HL-60/S4 treated with phorbol 12-myristate 13-acetate at 8.2 ng/mL for 4 days and 3 days (cell line): ENCODE results near the gene AHDC1.
"Not testable (repeated sequence)": the region's sequence is repeated elsewhere in the genome, so short reads cannot be mapped to it uniquely, and the experiment has no call there.

ENCODE experiments used
- in situ Hi-C: fragments of 300-500 bp; cut with MboI; formaldehyde crosslinking; loops from 2 replicates; pipeline ENCODE4 v1.15.0; 2022; ENCODE audit warnings: low sequenced_read_pairs

The AHDC1 gene

GRCh38 chr1:27503033-27503432 is 100.9 kb downstream of the AHDC1 start:
- in situ Hi-C loops: no loop called here

GRCh38 chr1:27501159-27501558 is 102.8 kb downstream of the AHDC1 start:
- in situ Hi-C loops: not testable (repeated sequence)

GRCh38 chr1:27499142-27499541 is 104.8 kb downstream of the AHDC1 start:
- in situ Hi-C loops: no loop called here

- in situ Hi-C loops: no loop called here
Observed at GRCh38 chr1:27496604-27497155, 107.3 kb downstream of the AHDC1 start.

GRCh38 chr1:27492796-27493195 is 111.1 kb downstream of the AHDC1 start:
- in situ Hi-C loops: no loop called here

- in situ Hi-C loops: no loop called here
Observed at GRCh38 chr1:27491748-27492700, 111.9 kb downstream of the AHDC1 start.

- in situ Hi-C loops: no loop called here
Observed at GRCh38 chr1:27489973-27490741, 113.8 kb downstream of the AHDC1 start, which contains the start of gene WASF2. WASF2 (minus strand) TSS chr1:27490167; CDS start chr1:27428890, 61,277 bp downstream.

- in situ Hi-C loops: no loop called here
Observed at GRCh38 chr1:27489501-27489972, 114.4 kb downstream of the AHDC1 start.

- in situ Hi-C loops: no loop called here
Observed at GRCh38 chr1:27487966-27488884, 115.7 kb downstream of the AHDC1 start.

GRCh38 chr1:27485363-27485762 is 118.6 kb downstream of the AHDC1 start:
- in situ Hi-C loops: no loop called here
